Germinal center (tissue), 1 donor: ENCODE measurements around the gene MCTP1.
"Not testable (repeated sequence)": the region's sequence is repeated elsewhere in the genome, so short reads cannot be mapped to it uniquely, and the experiment has no call there.

Experiments used
- DNase-seq: peaks from one replicate; pipeline ENCODE4 v3.0.0; 2012; ENCODE audit warnings: mixed read lengths, low spot score

Gene MCTP1

DNA sequence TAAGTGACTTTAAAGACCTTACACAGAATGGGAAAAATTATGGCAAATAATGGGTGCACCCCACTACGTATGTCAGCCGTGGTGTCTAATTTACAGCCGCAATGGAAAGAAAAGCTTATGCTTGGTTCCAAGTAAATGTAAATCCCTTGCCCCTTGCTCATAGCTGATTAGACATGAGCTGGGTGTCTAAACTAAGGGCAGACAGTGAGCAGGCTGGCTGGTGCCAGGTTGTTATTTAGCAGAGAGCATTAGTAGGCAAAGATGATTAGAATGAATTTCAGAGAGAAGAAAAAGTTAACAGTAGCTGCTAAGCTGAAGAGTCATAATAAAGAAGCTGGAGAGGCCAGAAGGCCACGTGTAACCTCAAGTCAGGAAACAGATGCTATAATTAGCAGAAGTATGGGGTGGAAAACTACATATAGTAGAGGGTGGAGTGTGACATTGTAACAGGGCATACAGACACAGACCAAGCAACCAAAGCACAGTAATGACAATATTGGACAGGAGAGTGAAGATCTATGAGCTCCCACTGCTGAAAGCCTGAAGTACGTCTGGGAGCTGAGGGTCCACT, 257.7 kb downstream of the MCTP1 start:
- no peak for DNase-seq

DNA sequence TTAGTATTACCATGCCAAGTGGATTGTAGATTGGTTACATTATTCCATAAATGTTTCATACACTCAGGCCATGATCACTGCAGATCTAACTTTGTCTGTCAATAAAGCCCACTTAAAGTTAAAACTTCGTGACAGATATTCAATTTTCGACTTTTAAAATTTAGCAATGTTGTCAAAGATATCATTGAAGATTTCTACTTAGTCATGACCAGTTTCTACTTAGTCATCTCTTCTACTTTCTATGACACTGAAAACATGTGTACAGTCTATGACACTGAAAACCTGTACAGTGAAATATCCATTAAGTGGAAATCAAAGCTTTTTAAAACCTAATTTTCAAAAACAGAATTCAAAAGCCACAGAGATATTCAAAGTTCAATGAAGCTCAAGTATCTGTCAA, 258.2 kb downstream of the MCTP1 start:
- no peak for DNase-seq

DNA sequence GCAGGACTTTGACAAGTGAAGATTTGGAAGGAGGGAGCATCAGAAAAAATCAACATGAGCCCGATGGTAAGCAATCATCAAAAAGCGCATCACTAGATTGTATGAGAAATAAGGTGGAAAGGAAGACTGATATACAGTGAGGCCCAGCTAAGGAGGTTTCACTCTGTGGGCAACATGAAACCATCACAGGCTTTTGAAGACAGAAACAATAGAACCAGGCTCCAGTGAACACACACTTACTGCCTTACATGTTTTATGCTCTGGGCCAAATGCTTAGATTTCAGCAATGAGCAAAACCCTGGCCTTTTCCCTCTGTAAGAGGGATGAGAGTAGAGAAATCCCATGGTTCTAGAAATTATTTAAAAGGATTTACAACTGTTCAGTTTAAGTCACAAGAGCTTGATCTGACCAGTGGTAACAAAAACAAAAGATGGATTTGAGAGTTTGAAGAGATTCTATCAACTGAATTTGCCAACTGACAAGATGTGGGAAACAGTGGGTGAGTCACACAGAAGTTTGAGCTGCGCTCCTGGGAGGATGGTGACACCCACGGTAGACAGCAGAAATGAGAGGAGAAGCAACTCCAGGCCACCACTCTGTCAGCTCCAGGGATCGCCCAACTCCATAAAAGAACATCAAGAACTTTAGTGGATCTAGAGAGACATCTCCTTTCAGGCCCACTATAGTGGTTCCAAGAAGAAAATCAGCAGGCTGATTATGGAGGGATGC, 261.8 kb downstream of the MCTP1 start:
- no peak for DNase-seq

DNA sequence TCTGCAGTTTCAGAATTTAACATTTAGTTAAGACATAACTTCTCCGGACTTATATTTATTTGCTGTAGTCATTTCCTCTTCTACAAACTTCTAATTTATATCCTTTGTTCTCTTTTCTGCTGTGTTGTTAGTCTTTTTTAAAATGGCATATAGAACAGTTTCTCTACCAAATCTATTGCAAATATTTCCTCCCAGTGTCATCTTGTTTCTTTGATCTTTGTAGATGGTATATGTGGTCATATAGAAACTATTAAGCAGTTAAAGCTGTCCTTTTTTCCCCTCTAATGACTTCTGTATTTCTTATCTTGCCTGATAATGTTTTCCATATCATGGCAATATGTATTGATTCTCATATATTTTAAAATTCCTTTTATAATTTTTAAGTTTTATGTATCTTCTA, 264.5 kb downstream of the MCTP1 start:
- DNase-seq = no peak

DNA sequence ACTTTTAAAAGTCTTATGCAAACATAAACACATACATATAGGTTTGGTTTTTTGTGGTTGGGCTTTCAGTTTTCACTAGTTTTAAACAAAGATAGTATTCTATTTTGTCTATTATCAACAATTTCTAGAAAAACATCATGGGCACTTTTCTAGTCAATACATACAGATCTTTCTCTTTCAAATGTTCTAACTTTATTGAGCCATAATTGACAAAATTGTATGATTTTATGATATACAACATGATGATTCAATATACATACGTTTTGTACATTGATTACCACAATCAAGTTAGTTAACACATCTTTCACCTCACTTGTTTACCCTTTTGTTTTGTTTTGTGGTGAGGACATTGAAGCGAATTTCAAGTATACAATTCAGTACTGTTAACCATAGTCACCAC, 265.9 kb downstream of the MCTP1 start:
- DNase-seq = no peak

DNA sequence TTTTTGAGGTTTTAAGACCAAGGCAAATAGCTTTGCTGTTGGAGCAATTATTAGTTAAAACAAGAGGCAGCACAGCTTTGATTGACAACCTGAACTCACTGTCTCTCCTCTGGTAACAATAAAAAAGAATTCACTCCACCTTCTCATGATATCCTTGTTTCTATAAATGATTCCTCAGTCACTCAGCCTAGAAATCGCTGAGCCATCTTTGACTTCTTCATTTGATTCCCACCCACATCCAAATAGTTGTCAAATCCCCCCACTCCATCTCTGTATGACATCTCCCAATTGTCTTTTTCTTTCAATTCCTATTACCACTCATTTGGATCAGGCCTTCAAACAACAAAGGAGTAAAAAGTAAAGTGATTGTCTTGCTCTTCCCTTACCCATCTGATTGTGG, 266.4 kb downstream of the MCTP1 start:
- no peak for DNase-seq

DNA sequence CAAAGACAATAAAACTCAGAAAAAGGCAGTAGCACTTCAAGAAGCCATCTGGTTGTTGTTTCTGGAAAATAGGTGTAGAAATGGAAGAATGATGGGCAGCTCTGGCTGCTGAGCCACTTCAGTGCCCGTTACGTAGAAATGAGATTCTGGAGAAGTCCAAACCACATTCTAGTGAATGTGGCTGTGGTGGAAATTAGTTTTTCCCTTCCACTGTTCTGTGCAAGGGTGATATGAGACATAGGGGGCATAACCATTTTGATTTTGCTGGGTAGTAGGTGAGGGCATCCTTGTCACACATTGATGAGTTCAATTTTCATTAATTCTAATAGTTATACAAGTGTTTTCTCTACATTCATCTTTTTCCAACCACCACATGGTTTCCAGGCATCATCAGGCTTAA, 275.1 kb downstream of the MCTP1 start:
- DNase-seq = no peak

DNA sequence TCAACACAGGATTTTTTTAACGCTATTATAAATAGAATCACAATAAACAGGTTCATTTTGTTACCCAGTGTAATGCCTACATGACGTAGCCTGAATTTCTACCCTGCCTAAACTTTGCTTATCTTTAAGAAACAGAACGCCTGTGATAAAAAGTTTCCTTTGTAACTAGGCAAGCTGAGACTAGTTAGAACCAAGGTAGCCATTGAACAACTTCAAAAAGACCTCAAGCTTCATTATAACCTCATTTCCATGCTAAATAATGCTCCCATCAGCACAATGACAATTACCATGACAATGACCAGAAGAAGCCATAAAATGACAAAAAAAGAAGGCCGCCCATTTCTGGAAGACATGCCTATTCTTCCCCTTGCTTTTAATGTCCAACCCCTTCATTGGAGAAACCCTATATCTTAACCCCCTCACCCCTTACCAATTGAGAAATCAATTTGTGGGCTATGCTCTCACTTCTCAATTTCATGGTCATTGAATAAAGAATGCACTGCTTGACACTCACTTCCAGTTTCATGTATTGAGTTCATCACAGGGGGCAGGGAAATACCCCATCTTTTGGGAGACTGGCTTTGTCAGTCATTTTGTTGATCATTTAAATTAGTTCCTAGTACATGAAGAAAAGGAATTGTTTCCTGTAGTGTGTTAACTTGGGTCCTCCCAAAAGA, 276.8 kb downstream of the MCTP1 start:
- no peak for DNase-seq

DNA sequence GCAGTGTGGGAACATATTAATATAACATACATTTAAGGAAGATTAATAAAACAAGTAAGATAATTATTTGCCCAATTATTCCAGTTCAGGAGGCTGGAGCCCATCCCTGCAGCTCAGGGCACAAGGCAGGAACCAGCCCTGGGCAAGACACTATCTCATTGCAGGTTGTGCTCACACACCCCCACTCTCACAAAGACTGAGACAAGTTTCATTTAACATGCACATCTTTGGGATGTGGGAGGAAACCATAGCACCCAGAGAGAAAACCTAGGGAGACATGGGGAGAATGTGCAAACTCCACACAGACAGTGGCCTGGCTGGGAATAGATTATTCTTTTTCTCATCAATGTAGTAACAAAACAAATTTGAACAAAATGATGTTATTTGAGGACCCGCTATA, 279.1 kb downstream of the MCTP1 start:
- no peak for DNase-seq

DNA sequence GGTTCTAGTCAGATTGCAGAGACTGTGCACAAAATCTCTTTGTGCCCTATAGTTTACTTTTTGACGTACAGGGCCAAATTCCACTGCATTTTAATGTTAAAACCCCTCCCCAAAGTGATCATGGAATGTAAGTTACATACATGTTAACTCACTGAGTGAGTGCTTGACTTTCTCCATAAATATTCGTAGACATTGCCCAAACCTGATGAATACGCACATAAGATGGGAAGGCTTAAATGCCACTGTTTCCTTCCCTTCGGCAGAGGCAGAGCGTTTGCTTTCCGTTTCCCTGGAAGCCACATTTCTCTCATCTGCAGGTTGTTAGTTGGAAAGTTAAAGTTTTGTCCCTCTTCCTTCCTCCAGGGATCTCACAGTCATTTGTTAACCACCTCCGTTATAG, 286.2 kb downstream of the MCTP1 start:
- no peak for DNase-seq

DNA sequence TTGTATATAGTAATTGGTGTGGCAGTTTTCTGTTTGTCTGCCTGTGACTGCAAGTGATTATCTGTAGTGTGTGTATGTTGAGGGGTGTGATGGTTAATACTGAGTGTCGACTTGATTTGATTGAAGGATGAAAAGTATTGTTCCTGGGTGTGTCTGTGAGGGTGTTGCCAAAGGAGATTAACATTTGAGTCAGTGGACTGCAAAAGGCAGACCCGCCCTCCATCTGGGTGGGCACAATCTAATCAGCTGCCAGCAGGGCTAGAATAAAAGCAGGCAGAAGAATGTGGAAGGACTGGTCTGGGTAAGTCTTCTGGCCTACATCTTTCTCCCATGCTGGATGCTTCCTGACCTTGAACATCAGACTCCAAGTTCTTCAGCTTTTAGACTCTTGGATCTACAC, 290.4 kb downstream of the MCTP1 start:
- DNase-seq = not testable (repeated sequence)

DNA sequence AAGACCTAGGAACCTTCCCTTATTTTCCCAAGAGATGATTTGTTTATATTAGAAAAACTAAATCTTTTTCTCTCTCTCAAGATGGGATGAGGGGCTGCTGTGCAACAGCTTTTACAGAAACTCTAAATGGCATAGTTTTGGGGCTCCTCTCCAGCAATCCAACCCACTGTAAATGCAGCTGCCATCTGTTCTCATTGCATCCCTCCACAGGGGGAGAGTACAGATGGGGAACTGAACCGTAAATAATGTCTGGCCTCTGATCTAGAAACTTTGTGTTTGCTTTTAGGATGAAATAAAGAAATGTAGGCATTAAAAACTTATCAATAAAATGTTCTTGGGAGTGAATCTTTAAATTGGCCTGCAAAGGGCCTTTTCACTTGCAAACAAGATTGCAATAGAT, 291.4 kb downstream of the MCTP1 start:
- no peak for DNase-seq

DNA sequence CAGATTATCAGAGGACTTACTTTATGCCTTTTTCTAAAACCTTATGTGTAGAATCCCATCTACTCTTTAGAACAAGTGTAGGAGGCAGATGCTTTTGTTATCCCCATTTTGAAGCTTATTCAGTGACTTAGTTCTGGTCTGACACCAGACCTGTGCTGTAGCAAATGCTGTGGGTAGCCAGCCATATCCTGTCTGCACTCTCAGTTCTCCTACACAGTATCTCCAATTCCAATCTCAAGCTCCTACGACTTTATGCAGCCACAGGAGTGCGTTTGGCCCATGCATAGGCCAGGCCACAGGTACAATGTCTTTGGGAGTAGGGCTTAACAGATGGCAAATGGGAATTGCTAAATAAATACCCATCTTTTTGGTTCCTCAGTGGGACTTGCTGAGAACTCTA, 292.6 kb downstream of the MCTP1 start:
- no peak for DNase-seq

DNA sequence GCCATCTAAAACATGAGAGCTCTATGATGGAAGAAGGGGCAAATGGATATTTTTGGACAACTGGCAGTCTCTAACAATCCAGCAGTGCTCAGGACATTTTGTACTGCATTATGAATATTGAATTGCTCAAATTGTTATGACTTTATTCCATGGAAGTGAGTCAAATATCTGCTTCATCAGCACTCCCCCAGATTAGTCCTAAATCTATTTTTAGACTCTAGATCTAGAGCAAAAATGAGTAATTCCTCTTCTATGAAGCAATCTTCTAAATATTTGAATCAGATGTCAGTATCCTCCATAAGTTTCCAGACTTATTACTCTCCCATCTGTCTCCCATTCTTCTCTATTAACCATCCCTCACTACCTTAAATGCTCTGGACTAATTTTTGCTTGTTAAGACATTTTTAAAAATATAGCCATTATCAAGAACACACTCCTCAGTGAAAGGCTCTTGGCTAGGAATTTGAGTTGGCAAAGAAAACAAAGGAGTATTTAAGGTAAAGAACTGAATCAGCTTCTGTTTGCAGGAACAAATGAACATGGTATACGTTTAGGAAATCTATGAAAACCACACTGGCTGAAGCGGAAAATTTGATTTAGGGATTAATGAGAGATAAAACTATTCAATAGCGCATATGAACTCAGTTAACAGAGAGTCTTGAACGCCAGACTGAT, 300.9 kb downstream of the MCTP1 start:
- no peak for DNase-seq

DNA sequence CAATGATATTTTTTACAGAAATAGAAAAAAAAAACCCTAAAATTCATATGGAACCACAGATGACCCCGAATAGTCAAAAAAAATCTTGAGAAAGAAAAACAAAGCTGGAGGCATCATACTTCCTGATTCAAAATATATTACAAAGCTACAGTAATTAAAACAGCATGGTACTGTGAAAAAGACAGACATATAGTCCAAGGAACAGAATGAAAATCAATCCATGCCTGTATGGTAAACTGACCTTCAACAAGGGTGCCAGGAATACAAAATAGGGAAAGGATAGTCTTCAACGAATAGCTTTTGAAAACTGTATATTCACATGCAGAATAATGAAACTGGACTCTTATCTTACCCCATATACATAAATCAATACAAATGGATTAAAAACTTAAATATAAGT, 307.5 kb downstream of the MCTP1 start:
- DNase-seq = no peak

DNA sequence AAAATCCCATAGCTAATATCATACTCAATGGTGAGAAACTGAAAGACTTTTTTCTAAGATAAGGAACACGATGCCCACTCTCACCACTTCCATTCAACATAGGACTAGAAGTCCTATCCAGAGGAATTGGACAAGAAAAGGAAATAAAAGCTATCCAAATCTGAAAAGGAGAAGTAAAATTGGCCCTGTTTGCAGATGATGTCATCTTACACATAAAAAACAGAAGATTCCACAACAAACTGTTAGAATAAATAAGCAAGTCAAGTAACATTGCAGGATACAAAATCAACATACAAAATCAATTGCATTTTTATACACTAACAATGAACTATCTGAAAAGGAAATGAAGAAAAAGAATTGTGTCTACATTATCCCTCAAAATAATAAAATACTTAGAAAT, 308.0 kb downstream of the MCTP1 start:
- DNase-seq = no peak

DNA sequence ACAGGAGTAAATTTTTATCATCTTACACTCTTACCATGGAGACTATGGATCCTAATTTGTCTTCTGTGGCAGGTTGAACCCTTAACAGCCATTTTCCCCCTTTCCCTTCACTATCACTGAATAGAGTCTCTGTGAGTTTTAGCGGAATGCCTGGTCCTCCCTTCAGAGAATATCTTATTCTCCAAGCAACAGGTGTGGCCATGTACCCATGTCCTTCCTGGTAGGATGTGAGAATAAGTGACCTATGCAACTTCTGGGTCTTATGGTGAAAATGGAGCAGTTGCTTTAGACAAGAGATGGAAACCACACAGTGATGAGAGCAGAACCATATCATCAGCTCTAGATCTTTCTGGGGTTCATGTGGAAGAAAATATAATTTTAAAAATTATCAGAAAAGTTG, 312.6 kb downstream of the MCTP1 start:
- DNase-seq = no peak

DNA sequence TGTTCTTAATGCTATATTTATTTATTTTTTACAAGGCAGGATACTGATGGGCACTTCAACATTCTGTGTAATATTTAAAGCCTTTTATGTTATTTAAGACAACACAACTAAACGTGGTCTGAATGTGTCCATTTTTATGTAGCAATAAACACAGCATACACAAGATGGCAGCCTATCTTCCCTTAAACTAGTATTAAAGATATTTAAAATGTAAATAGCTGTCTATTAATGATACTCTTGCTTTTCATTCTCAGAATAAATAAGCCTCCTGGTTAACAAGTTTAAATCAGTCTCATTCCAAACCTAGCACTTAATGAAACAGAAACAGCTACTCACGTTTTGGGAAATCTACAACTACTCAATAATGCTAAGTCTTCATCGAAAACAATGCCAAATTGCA, 315.7 kb downstream of the MCTP1 start:
- no peak for DNase-seq

DNA sequence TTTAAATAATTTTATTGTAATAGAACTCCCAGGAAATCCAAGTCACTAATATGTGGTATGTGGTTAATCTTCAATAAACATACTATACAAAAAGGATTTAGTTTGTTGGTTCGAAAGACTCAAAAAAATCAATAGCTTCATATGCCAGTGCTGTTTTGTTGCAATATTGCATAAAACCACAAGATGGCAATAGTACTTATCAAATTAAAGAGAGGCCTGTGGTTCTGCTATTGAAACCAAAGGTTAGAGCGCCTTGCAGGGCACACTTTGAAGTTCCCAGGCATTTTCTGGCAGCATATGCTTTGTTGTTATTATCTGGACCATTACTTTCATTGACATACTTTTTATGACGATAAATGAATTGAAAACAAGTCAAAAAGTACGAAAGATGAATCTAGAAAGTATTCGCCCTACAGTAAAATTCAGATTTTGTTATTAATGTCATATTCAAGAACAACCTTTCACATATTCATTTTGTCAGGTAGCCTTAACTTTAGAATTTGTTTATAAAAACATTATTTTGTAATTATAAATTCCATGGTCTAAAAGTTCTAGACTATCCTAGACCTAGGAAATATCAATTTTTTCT, 316.3 kb downstream of the MCTP1 start:
- DNase-seq = peak; percentile 24

DNA sequence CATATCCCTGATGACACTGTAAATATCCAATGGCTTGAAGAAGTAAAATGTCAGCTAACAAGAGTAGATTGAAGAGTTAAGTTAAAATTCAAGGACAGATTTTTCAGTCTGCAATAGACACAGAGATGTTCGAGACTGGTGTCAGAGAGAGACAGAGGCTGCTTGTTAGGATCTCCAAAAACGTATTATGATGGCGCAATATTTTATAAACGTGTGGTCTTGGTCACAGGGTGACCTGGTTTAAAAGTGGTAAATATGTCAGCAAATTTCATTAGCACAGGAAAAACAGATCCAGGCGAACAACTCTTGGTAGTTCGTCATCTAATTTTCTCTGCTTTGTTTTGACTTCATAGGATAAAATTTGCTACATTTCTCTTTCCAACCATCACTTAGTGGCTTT, 317.4 kb downstream of the MCTP1 start:
- DNase-seq = no peak

DNA sequence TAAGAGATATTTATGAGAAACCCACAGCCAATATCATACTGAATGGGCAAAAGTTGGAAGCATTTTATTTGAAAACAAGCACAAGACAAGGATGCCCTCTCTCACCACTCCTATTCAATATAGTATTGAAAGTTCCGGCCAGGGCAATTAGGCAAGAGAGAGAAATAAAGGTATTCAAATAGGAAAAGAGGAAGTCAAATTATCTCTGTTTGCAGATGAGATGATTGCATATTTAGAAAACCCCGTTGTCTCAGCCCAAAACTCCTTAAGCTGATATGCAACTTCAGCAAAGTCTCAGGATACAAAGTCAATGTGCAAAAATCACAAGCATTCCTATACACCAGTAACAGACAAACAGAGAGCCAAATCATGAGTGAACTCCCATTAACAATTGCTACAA, 325.6 kb downstream of the MCTP1 start:
- not testable (repeated sequence) for DNase-seq

DNA sequence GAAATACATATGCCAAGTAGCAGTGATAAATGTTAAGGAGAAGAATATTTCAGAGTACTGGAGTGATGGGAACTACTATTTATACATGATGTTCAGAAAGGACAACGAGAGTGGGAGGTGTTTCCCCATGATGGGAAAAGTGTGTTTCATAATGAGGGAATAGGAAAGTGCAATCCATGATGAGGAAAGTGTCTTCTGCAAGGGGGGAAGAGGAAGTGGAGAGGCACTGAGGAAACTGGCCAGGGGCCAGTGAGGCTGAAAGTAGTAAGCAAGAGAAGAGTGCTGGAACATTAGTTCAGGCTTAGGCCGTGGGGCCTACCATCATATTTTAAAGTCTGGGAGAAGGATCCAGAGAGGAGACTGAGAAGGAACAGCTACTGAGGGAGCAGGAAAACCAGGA, 339.2 kb downstream of the MCTP1 start:
- no peak for DNase-seq

DNA sequence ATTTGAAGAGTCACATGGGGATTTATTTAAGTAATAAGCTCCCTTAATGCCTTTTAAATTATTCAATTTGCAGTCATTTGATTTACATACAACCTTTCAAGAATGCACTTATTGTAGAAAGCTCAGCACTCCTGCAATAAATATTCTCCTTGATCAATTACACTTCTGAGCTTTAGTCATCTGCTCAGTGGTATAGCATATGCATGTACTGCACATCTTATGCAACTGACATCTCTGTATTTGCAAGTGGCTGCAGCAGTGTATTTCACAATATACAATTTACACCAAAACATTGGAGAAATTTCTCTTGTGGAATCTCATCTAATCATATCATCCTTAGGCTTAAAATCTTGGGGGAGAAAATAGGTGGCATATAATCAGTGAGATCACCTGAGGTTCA, 340.7 kb downstream of the MCTP1 start:
- no peak for DNase-seq
